Activated CD4-positive, alpha-beta T cell treated with anti-CD3 and anti-CD28 coated beads, Interleukin-2, Interleukin-4, amounts not matched to agents 100 ng/mL and 50 ng/mL, durations not matched to agents 16 hours and 8 hours (primary cell): ENCODE data around the gene IRAK1.
"Not testable (repeated sequence)": the region's sequence is repeated elsewhere in the genome, so short reads cannot be mapped to it uniquely, and the experiment has no call there.

ENCODE experiments used
- DNase-seq: peaks from one replicate; pipeline ENCODE4 v3.0.0-alpha.2; 2020; ENCODE audit warnings: low spot score

IRAK1 gene

GRCh38 chrX:153995504-153995903 is 24.2 kb downstream of the IRAK1 start:
- no peak for DNase-seq

- not testable (repeated sequence) for DNase-seq
These were observed 25.3 kb downstream of the IRAK1 start for GRCh38 chrX:153994398-153994797.

DNA sequence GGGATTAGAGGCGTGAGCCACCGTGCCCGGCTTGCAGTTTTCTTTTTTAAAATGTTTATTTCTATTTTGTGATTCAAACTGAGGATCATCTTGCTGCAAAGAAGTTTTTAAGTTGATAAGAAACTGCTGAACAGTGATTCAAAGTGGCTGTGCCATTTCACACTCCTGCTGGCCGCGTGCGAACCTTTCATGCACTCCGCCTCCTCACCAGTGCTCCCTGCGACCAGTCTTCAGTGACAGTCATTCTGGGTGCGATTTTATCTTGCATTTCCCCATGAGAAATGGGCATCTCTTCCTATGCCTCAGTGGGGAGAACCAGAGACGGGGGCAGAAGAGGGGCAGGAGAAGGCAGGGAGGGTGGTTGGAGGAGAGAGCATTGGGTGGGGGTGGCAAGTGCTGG is 25.7 kb downstream of the IRAK1 start:
- DNase-seq, result no peak

- no peak for DNase-seq
These were observed 26.6 kb downstream of the IRAK1 start for GRCh38 chrX:153993079-153993478.

DNA sequence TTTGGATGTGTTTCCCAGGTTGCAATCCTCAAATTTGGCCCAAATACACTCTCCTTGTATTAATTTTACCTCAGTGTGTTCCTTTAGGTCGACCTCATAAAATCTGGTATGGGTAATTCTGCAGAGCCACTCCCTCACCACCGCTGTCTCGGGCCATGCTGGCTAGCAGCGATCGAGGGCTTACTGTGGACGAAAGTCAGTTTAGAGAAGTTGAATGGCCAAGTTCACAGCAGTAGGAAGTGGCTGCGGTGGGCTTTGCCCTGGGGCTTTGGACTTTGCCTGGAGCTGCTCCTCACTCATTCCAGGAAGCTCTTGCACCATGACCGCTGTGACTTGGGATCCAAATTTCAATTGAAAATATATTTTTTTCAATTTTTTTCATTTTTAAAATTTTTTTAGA is 27.5 kb downstream of the IRAK1 start:
- DNase-seq, result no peak

GRCh38 chrX:153991013-153991580 is 28.6 kb downstream of the IRAK1 start:
- DNase-seq, result no peak

- no peak for DNase-seq
These were observed 29.6 kb downstream of the IRAK1 start for GRCh38 chrX:153989973-153990655.

DNA sequence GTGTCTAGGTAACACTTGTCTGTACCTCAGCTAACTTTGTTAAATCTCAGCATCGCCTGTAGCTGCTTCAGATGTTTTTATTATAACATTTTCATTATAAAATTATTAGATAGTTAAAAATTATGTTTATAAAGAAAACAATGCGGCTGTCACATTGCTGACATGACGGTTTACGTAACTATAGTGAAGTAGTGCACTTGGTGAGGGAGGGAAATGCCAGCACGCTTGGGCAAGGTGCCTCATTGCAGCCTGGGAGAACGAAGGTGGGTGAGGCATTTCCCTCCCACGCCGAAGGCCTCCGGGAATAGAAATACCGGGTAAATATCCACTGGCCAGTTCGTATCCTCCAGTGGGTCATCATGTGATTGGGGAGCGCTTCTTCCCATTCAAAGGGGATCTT is 31.2 kb downstream of the IRAK1 start:
- no peak for DNase-seq

- peak; percentile 45 for DNase-seq
These were observed 35.1 kb downstream of the IRAK1 start for GRCh38 chrX:153984351-153985178.

GRCh38 chrX:153983321-153983801 is 36.3 kb downstream of the IRAK1 start:
- no peak for DNase-seq

DNA sequence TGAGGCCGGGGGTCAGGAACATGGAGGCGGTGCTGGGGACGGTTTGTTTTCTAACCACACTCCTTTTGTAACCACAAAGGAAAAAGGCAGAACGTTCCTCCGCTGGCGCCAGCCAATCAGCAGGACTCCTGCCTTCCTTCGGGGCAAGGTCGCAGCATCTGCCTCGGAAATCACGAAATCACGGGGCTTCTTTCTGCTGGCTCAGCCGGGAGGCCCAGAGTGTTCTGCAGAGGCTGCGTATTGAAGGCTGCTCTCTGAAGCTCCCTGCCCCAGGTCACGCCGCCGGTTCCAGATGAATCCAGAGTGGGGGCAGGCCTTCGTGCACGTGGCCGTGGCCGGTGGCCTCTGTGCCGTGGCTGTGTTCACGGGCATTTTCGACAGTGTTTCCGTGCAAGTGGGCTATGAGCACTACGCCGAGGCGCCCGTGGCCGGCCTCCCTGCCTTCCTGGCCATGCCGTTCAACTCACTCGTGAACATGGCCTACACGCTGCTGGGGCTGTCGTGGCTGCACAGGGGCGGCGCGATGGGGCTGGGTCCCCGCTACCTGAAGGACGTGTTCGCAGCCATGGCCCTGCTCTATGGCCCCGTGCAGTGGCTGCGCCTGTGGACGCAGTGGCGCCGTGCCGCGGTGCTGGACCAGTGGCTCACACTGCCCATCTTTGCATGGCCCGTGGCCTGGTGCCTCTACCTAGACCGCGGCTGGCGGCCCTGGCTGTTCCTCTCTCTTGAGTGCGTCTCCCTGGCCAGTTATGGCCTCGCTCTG is 37.8 kb downstream of the IRAK1 start:
- DNase-seq, result peak; percentile 88

DNA sequence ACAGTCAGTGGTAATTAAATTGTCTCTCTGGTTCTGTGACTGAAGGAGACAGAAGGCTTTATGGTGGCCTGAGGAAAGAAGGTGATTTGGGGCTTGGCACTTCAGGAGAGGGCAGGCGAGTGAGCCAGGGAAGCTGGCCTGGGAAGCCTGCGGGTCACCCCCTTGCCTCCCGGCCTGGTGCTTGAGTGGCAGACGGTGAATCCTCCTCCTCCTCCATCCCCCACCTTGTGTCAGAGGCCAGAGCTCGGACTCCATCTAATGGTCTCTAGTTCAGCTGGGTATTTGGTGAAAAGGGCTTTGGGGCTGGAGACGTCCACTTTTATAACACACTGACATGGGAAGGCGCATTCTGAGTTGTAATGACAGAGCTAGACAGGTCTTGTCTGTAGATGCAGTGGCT is 38.5 kb downstream of the IRAK1 start:
- no peak for DNase-seq

DNA sequence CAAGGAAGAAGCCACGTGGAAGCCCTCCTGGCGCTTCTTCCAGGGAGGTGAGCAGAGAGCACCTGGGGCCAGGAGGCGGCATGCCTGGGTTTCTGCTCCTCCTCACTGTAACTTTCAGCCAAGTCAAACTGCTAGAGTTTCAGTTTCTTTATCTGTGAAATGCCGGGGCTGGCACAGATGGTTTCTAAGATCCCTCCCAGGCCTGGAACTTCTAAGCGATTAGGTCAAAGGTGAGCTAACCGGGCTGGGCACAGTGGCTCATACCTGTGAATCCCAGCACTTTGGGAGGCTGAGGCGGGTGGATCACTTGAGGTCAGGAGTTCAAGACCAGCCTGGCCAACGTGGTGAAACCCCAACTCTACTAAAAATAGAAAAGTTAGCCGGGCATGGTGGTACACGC is 39.3 kb downstream of the IRAK1 start:
- DNase-seq, result not testable (repeated sequence)

DNA sequence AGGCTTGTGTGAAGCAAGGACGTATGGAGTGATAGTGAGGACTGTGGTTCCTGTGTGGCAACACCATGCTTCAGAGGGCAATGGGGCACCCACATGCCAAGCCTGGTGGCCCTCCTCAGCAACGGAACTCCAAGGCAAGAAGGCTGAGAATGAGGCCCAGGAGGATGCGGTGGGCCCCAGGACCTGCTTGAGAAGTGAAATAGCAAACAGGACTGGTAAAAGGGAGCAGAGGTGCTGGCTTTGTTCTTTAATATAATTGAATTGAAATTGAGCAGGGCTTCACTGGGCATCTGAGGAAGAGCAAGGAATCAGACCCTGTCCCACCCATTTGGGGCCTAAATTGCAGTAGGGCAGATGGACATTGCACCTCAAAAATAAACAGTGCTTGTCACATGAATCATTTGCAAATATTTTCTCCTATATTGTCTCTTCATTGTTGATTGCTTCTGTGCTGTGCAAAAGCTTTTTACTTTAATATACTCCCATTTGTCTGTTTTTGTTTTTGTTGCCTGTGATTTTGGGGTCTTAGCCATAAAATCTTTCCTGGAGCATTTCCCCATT is 44.9 kb downstream of the IRAK1 start:
- no peak for DNase-seq

DNA sequence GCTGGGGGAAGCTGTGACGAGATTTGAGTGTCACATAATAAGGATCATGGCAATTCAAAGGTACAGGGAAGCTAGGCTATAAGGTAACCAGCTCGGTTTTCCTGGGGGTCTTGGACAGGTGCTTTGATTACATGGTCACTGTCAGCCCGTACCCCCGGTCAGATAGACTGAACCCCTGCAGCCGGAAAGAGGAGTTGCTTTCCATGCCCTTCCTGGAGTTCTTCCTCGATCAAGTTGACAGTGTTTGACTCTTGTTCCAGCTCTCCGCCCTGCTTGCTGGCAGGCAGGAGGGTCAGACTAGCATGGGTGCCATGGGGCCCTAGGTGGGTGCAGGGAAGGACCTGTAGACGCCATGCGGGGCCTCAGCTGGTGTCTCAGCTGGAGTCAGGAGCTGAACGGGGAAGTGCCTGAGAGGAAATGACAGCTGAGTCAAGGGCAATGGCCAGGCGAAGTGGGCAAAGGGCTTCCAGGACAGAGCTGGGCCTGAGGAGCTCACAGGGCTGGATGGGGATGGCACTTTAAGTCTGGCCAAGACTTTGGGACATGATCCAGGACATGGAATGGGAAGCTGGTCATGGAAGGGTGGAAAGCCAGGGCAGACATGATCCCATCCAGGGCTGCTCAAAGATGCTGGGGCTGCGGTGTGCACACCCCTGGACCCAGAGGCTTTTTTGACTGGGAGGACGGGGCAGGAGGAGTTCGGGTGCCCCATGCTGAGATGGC is 45.5 kb downstream of the IRAK1 start:
- DNase-seq, result no peak

DNA sequence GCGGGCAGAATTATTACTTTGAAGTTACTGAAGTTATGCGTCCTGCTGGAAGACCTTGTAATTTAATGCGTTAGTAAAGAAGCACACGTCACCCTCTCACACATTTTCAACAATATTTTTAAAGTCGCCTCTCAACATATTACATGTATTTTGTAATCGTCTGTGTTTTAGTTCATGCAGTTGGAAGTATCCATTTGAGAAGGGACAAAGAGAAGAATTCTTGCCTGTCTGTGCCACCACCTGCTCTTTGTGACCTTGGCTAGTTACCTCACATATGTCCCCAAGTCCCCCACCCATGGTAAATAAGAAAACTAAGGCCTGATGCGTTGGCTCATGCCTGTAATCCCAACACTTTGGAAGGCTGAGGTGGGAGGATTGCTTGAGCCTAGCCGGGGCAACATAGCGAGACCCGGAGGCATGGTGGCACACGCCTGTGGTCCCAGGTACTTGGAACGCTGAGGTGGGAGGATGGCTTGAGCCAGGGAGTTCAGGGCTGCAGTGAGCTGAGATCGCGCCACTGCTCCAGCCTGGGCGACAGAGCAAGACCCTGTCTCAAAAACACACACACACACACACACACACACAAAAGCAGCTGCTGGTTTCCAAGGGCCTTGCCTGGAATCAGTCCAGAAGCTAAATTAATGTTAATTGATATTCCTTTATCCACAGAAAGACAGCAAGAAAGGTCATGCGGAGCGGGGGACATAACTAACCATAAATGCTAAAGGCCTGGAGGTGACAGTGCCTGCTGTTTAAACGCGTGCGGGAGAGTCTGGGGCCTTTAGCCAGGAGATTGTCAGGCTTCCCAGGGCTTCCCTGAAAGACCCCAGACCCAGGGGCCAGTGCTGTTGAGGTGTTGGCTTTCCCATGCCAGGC is 46.3 kb downstream of the IRAK1 start:
- DNase-seq, result no peak

DNA sequence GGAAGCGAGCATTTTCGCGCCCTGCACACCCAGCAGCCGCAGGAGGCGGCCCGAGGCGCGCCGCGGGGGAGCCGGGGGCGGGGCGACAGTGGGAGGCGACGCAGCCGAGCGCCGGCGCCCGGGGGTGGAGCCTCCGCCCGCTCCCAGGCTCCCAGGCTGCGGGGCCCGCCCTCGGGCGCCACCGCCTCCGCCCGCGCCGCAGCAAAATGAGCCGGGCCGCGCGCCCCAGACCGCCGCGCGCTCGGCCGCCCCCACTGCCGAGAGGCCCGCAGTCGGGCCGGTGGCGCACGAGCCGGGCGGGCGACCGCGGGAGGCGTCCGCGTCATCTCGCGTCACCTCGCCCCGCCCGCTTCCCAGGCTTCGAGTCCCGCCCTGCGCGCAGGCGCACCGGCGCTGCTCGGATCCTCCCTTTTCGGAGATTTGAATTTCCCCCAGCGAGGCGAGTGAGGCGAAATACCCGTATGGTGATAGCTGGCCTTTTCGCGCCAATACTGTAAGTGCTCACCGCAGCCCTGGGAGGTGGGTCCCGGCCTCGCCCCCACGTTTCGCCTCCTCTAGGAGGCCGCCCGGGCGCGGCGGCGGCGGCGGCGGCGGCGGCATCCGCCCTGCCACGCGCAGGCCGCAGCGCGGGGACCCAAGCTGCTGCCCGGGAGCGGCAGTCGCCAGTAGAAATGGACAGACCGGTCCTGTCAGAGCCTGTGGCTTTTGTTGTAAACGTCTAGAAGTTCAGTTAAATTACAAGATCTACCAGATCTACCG is 47.2 kb downstream of the IRAK1 start, which contains the start of gene TMEM187:
Gene TMEM187 (plus strand): TSS at position 387 of the 759 bp plus-strand sequence. CDS start 9,309 bp downstream, outside the sequence.
- DNase-seq, result peak; percentile 95

- DNase-seq, result peak; percentile 95
These were observed 48.0 kb downstream of the IRAK1 start, which contains the start of gene HCFC1 for GRCh38 chrX:153971450-153972367. Gene HCFC1, minus strand, starts transcription at chrX:153971818. Its CDS starts 978 bp downstream, at chrX:153970840.
